Activated T-cell treated with anti-CD3 and anti-CD28 coated beads, Interleukin-2, amount 50 U/mL, for 48 hours (primary cell): Measurements from ENCODE around the gene TMEM120A.

ENCODE experiments used
- DNase-seq, 2 experiments: peaks; one replicate each; pipeline ENCODE4 v3.0.0-alpha.2; 2020

TMEM120A gene

GRCh38 chr7:75980430-75981202 is 13.8 kb downstream of the TMEM120A start:
- DNase-seq: no peak

DNA sequence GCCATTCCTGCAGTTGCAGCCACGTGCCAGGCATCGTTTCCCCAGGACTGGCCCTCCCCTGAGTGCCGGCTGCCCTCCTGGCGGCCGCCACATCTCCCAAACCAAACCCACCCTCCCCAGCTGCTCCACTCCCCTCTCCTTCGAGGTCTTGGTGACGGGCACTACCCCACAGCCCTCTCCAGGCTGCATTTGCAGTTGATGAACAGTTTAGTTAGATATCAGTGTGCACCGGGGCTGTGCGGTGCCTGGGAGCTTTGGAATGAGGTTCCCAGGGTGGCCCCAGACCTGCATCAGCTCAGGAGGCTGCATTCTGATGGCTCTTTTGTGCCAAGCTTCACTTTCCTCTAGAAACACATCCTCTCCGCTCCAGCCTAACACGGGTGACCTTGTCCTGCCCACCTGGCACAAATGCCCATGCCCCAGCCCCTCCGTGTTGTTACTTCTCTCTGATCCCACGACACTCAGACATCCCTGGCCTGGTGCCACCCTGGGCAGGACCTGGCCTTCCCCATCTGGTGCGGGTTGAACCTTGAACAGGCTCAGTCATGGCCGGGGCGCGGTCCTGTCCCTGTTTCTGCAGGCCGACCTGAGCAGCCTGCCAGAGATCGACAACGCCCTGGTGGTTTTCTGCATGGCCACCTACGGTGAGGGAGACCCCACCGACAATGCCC is 14.5 kb downstream of the TMEM120A start:
- DNase-seq: no peak

DNA sequence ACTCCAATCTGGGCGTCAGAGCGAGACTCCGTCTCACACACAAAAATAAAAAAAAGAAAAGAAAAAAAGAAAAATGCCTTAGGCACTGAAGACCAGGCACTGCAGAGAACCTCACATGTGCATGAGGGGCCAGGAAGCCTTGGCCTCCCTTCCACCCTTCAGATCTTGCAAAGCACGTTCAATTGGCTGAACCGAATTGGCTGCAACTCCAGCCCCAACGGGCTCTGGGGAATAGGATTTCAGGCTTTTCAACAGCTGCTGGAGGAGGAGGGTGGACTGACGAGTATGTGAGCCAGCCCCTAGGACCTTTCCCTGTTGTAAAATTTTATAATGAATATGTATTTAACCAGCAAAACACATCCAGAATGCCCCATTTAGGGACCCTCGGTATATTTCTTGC is 16.7 kb downstream of the TMEM120A start:
- no peak for DNase-seq

DNA sequence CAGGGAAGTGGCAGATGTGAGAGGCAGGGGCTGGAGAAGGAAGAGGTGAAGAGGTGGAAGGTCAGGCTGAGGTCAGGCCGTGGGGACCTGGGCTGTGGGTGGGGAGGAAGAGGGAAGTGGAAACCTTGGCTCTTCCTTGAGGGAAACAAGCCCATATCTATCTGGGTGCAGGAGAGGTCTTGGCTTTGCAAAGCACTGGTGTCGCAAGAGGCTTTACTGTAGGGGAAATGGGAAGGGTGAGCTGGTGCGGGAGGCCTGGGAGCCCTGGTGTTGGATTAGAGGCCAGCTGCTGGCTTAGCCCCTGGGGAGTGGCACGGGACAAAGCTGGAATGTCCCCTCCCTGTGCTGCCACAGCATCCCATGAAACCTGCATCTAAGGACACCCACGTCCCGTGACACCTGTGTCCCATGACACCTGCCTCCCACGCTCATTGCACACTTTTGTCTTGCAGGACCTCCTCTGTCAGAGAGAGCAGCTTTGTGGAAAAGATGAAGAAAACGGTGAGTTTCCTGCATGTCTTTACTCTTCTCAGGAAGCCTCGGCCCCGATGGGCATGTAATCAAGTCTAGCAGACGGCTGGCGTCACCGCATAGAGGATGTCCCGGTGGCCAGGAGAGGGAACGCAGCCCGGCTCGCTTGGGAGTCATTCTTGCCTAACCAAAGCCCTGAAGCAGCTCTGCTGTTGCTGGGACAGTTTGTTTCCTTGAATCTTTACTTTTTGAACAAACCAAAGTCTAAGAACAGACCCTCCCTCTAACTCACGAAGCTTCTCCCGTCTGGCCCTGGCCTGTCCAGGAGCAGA is 22.2 kb downstream of the TMEM120A start:
- DNase-seq: no peak

- DNase-seq: no peak
These were observed 23.0 kb downstream of the TMEM120A start for GRCh38 chr7:75971309-75971960.

DNA sequence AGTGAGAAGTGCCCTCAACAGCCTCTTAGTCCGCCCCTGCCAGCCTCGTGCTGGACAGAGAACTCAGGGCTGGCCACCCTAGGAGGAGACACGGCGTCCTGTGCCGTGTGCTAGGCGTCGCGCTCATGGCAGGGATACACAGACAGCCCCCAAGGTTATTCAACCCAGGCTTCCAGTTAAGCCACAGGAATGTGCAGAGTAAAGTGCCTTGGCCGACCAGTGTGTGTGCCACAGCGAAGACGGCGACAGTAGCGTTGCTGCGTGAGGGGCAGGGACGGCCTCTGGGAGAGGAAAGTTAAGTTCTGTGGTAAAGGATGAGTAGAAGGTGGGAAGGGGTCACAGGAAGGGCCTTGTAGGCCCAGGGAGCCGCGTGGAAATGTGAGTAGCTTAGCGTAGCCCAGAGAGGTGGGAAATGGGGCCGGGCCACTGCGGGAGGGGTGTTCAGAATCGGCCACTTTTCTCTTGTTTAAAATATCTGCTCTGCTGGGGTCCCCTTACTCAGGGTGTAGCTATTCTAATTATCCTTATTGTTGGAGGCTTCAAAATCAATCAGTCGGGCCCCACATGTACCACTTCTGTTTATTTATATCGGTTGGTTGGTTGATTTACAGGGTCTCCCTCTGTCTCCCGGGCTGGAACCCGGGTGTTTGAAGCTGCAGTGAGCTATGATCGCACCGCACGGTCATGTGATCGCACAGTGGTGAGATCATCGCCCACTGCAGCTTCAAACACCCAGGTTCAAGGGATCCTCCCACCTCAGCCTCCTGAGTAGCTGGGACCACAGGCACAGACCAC is 24.5 kb downstream of the TMEM120A start:
- no peak for DNase-seq

DNA sequence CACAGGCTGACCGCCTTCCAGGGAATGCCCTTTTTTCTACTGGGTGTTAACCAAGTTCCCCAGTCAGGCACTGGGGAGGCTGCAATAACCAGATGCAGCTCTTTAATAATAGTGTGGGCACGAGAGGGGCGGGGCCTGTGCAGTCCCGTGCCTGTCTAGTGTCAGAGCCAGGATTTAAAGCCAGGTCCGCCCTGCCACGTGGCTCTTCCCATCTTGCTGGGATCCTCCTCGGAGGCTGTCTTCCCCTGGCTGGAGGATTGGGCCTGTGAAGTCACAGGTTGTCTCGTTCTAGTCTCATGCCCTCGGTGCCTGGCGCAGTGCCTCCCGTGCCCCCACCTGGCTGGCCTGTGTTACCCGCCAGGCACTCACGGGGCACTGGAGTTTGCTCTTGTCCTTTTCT is 25.2 kb downstream of the TMEM120A start:
- DNase-seq: no peak

GRCh38 chr7:75968561-75969001 is 25.8 kb downstream of the TMEM120A start:
- DNase-seq: no peak

DNA sequence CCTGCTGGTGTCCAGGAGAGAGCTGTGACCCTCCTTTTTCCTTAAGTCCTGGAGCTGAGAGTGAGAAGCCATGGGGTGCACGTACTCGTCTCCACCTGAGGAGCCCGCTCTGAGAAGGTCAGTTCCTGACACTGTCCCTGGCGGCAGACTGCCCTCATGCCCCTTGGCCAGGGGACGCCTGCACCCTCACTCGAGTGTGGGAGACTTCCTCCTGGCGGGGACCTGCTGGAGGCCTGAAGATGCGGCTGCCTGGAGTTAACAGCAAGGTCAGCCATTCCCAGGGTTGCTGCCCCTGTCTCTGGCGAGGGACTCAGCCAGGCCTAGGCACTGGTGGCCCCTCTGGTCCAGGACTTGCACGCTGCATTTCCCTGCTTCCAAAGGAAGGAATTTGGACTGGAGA is 26.4 kb downstream of the TMEM120A start:
- no peak for DNase-seq

- DNase-seq: no peak
These were observed 26.9 kb downstream of the TMEM120A start for GRCh38 chr7:75967487-75967997.

GRCh38 chr7:75967055-75967454 is 27.3 kb downstream of the TMEM120A start:
- DNase-seq: no peak

- no peak for DNase-seq
These were observed 28.0 kb downstream of the TMEM120A start for GRCh38 chr7:75966190-75966961.

DNA sequence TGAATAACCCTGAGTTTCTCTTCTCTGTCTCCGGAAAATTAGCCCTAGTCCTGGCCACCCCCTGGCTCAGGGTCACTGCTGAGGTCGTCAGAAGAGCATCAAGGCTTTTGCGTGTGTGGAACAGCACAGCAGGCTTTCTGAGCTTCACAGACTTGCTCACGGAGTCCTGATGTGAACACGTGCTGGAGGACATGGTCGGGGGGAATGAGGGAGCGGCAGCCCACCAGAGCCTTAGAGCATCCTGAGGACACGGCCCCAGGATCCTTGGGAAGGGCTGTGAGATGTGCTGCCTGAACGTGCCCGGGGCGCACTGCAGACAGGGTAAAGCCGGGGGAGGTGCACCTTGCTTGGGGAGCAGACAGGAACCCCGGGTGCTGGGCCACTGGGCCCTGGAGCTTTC is 28.8 kb downstream of the TMEM120A start:
- DNase-seq: no peak

GRCh38 chr7:75963381-75963995 is 30.9 kb downstream of the TMEM120A start:
- no peak for DNase-seq

DNA sequence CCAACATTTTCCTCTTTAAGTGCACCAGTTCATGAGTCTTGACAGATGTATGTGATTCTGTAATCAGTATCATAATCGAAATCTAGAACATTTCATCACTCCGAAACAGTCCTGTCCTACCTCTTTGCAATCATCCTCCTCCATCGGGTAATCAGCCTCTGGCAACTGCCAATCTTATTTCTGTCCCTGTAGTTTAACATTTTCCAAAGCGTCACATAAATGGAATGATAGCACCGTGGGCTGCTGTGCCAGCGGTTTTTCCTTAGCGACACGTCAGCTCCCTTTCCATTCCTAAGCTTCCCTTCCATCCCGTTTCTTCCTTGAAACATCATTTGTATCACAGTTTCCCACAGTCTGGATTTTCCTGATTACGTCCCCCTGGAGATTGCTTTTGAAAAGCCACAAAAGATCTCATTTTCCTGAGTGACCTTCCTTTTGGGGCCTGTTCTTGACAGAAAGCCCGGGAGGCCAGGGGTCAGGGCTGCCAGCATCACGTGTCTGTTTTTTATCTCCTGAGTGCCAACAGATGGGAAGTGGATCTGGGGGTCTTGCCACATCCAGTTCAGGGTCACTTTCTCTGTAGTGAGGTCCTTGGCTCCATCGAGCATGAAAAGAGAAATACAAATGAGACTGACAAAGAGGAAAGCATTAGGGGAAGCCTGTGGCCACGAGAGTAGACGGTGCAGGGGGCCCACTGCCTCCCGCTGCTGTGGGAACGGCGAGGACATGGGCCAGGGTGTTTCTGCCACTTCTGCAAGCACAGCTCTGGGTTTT is 31.6 kb downstream of the TMEM120A start:
- no peak for DNase-seq

DNA sequence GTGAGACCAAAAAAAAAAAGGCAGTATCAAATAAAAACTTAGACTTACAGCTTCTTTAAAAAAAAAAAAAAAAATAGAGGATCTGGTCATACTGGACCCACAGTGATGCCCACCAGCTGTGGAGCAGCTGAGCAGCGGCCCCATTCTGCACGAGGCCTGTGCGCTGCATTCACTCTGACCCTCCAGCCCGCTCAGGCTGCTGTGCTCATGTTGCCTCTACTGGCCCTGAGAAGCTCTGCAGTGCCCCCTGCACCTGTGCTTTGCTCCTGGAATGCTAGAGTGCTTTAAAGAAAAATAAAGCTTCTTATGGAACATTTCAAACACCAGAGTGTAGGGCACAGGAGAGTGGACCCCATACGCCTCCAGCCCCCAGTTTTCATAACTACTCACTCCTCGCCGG is 33.2 kb downstream of the TMEM120A start:
- no peak for DNase-seq

DNA sequence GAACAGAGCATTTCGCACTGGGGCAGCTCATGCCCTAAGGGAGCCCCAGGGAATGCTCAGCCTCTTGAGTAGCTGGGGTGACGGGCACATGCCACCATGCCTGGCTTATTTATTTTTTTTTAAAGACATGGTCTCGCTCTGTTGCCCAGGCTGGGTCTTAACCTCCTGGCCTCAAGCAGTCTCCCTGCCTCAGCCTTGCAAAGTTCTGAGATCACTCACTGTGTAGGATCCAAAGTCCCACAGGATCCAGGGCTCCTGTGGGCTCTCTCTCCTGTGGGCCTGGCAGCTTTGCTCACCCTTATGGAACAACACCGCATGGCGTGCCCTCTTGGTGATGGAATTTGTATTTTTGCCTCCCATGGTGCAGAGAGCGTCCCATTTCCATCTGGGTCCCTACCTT is 34.0 kb downstream of the TMEM120A start:
- DNase-seq: no peak

DNA sequence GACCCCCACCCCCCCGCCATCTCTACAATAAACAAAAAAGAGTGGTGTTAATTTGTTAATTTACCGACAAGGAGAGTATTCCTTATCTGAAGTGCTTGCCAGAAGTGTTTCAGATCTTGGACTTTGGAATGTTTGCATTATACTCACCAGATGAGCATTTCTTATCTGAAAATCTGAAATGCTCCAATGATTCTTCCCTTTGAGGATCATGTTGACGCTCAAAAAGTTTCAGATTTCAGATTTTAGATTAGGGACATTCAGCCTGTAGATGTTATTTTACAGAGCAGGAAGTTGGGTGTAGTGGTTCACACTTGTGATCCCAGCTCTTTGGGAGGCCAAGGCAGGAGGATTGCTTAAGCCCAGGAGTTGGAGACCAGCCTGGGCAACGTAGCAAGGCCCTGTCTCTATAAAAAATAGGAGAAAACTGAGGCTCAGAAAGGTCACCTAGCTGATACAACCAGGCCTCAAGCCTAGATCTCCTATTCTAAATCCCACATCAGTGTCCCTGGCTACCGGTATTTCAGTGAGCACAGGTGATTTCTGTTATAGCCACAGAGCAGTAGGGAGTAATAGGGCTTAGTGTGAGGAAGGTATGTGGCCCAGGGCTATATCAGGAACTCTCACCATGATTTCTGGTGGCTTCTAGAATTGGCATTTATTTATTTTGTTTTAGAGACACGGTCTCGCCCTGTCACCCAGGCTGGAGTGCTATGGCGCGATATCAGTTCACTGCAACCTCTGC is 35.4 kb downstream of the TMEM120A start:
- DNase-seq: no peak
